HG03097 (cell line): ENCODE measurements around the gene CCDC191.

Experiments
- ATAC-seq: cut with Tn5 transposase; IDR thresholded peaks from one replicate; pipeline ENCODE4 v1.9.1; 2021; ENCODE audit not compliant: unreplicated experiment, low FRiP score

The CCDC191 gene

GRCh38 chr3:114056130-114057010 is at the start of gene CCDC191, which contains the start of gene QTRT2:
TSS of gene CCDC191 (minus strand) at chr3:114056526. CDS start at chr3:114056466, 60 bp downstream.
TSS of gene QTRT2 (plus strand) at chr3:114056737. CDS start at chr3:114065258, 8,521 bp downstream.
- peak; percentile 95 for ATAC-seq

- no peak for ATAC-seq
Measured at GRCh38 chr3:114104414-114104813, 48.1 kb upstream of the CCDC191 start.

GRCh38 chr3:114103858-114104257 is 47.5 kb upstream of the CCDC191 start:
- ATAC-seq, result no peak

GRCh38 chr3:114103181-114103580 is 46.9 kb upstream of the CCDC191 start:
- no peak for ATAC-seq

GRCh38 chr3:114101101-114101500 is 44.8 kb upstream of the CCDC191 start:
- no peak for ATAC-seq

- no peak for ATAC-seq
Measured at GRCh38 chr3:114095796-114096195, 39.5 kb upstream of the CCDC191 start.

- ATAC-seq, result no peak
Measured at GRCh38 chr3:114093596-114093995, 37.3 kb upstream of the CCDC191 start.

GRCh38 chr3:114093016-114093380 is 36.7 kb upstream of the CCDC191 start:
- ATAC-seq, result no peak

- no peak for ATAC-seq
Measured at GRCh38 chr3:114092151-114093015, 36.1 kb upstream of the CCDC191 start.

GRCh38 chr3:114089675-114090074 is 33.3 kb upstream of the CCDC191 start:
- peak; percentile 63 for ATAC-seq

- ATAC-seq, result no peak
Measured at GRCh38 chr3:114086356-114086755, 30.0 kb upstream of the CCDC191 start.

- no peak for ATAC-seq
Measured at GRCh38 chr3:114083112-114083511, 26.8 kb upstream of the CCDC191 start.

GRCh38 chr3:114081037-114081436 is 24.7 kb upstream of the CCDC191 start:
- ATAC-seq, result no peak

- ATAC-seq, result no peak
Measured at GRCh38 chr3:114080201-114080600, 23.9 kb upstream of the CCDC191 start.

GRCh38 chr3:114079761-114080160 is 23.4 kb upstream of the CCDC191 start:
- ATAC-seq, result no peak

GRCh38 chr3:114078126-114078525 is 21.8 kb upstream of the CCDC191 start:
- no peak for ATAC-seq

- ATAC-seq, result no peak
Measured at GRCh38 chr3:114076711-114077110, 20.4 kb upstream of the CCDC191 start.

- no peak for ATAC-seq
Measured at GRCh38 chr3:114071786-114072185, 15.5 kb upstream of the CCDC191 start.

- no peak for ATAC-seq
Measured at GRCh38 chr3:114068336-114068735, 12.0 kb upstream of the CCDC191 start.

GRCh38 chr3:114067804-114068203 is 11.5 kb upstream of the CCDC191 start:
- ATAC-seq, result no peak

- ATAC-seq, result no peak
Measured at GRCh38 chr3:114060906-114061655, 4.8 kb upstream of the CCDC191 start.
